Glutamatergic neuron (in vitro differentiated cells): ENCODE results near the gene ALDH5A1. TPM values are rescaled to one million over a fixed set of nuclear protein-coding genes. Genes with fewer than 3 reads are reported as not detected.

Source experiments
- DNase-seq: peaks from one replicate; pipeline ENCODE4 v3.0.0; 2022
- H3K27ac Mint-ChIP-seq: one replicate; pipeline ENCODE4 v1.8.0; 2020; ENCODE audit warnings: mild to moderate bottlenecking, mixed read lengths, inconsistent platforms; ENCODE audit not compliant: unreplicated experiment
- H3K27me3 Mint-ChIP-seq: one replicate; pipeline ENCODE4 v1.8.0; 2020; ENCODE audit warnings: mild to moderate bottlenecking, moderate library complexity, mixed read lengths, inconsistent platforms; ENCODE audit not compliant: unreplicated experiment
- H3K36me3 Mint-ChIP-seq: one replicate; pipeline ENCODE4 v1.8.0; 2020; ENCODE audit warnings: mild to moderate bottlenecking, mixed read lengths, inconsistent platforms; ENCODE audit not compliant: unreplicated experiment
- H3K4me1 Mint-ChIP-seq: one replicate; pipeline ENCODE4 v1.8.0; 2020; ENCODE audit warnings: mild to moderate bottlenecking, low read depth, mixed read lengths, inconsistent platforms; ENCODE audit not compliant: unreplicated experiment
- H3K4me3 Mint-ChIP-seq: one replicate; pipeline ENCODE4 v1.8.0; 2020; ENCODE audit warnings: mild to moderate bottlenecking, mixed read lengths, inconsistent platforms; ENCODE audit not compliant: unreplicated experiment
- H3K9me3 Mint-ChIP-seq: one replicate; pipeline ENCODE4 v1.8.0; 2020; ENCODE audit warnings: mild to moderate bottlenecking, moderate library complexity, mixed read lengths, inconsistent platforms; ENCODE audit not compliant: unreplicated experiment
- CTCF ChIP-seq: fragments of 200-600 bp; sonication (generic); IDR thresholded peaks from one replicate; pipeline ENCODE4 v1.5.0; 2021; ENCODE audit not compliant: partially characterized antibody, unreplicated experiment
- total RNA-seq: library from RNA; stranded (reverse); fragmentation: NEBNext Ultra II Directional; extraction: Animal tissue kit (Norgen Biotek cat#: 25700); gene quantifications from one replicate; pipeline ENCODE4 v1.2.1, GENCODE V29; 2021; ENCODE audit not compliant: unreplicated experiment

Gene ALDH5A1
- total RNA-seq, 1 donor from 2014 or later, result 1.2 TPM

- Mint-ChIP-seq H3K27ac (no peak overlapping the region), H3K4me3 (no peak overlapping the region), H3K36me3 (no peaks in the 10 kb centered on the region), H3K4me1 (no peaks in the 10 kb centered on the region), H3K27me3 (no peaks in the 10 kb centered on the region), H3K9me3 (no peaks in the 10 kb centered on the region)
- DNase-seq, result no peak
- TF ChIP-seq CTCF, result no peak
Observed at GRCh38 chr6:24451581-24452388, 43.0 kb upstream of the ALDH5A1 start.

- no peak overlapping the region for H3K4me3 Mint-ChIP-seq
- no peak for DNase-seq
- H3K4me1 Mint-ChIP-seq, result no peaks in the 10 kb centered on the region
- no peak overlapping the region for H3K27ac Mint-ChIP-seq
- no peaks in the 10 kb centered on the region for H3K9me3 Mint-ChIP-seq
- no peaks in the 10 kb centered on the region for H3K36me3 Mint-ChIP-seq
- no peak for TF ChIP-seq CTCF
- no peaks in the 10 kb centered on the region for H3K27me3 Mint-ChIP-seq
Observed at GRCh38 chr6:24453921-24454320, 40.8 kb upstream of the ALDH5A1 start.

- DNase-seq, result no peak
- Mint-ChIP-seq H3K4me1 (no peaks in the 10 kb centered on the region), H3K9me3 (no peaks in the 10 kb centered on the region), H3K27me3 (no peaks in the 10 kb centered on the region), H3K4me3 (no peak overlapping the region), H3K27ac (no peak overlapping the region), H3K36me3 (no peaks in the 10 kb centered on the region)
- TF ChIP-seq CTCF, result no peak
Observed at GRCh38 chr6:24454452-24454851, 40.3 kb upstream of the ALDH5A1 start.

GRCh38 chr6:24455061-24455460 is 39.7 kb upstream of the ALDH5A1 start:
- no peaks in the 10 kb centered on the region for H3K4me1 Mint-ChIP-seq
- no peaks in the 10 kb centered on the region for H3K27me3 Mint-ChIP-seq
- no peak overlapping the region for H3K4me3 Mint-ChIP-seq

More at GRCh38 chr6:24455061-24455460, 39.7 kb upstream of the ALDH5A1 start:
- no peak for DNase-seq
- Mint-ChIP-seq H3K27ac (no peak overlapping the region), H3K9me3 (no peaks in the 10 kb centered on the region), H3K36me3 (no peaks in the 10 kb centered on the region)
- no peak for TF ChIP-seq CTCF
